ENCODE measurements around the gene TUBB3.

GRCh38 chr16:89958596-89958995, 35.5 kb downstream of the TUBB3 start:
- TF ChIP-seq GATA2 (IDR thresholded peaks at IDR 0.05; ENCODE audit: low read depth, low read length) (no peak), GATA3 (IDR thresholded peaks at IDR 0.05; ENCODE audit: low read depth, low read length) (no peak)
